Neuron (in vitro differentiated cells): ENCODE measurements around the gene MTMR2.

Experiments
- H2AFZ ChIP-seq: one replicate; pipeline ENCODE4 v1.6.1; 2013; ENCODE audit warnings: low read depth, mild to moderate bottlenecking, inconsistent platforms, low read length, moderate library complexity
- H3K27me3 ChIP-seq: one replicate; pipeline ENCODE4 v1.6.1; 2013; ENCODE audit warnings: low read length; ENCODE audit not compliant: insufficient read depth
- H3K36me3 ChIP-seq: one replicate; pipeline ENCODE4 v1.6.1; 2013; ENCODE audit warnings: low read length; ENCODE audit not compliant: insufficient read depth
- H3K4me1 ChIP-seq: one replicate; pipeline ENCODE4 v1.6.1; 2013; ENCODE audit warnings: low read length; ENCODE audit not compliant: insufficient read depth
- H3K4me3 ChIP-seq: 2 replicates; pipeline ENCODE4 v1.5.1; 2013; ENCODE audit warnings: mild to moderate bottlenecking, low read length, moderate library complexity
- H3K9me3 ChIP-seq: one replicate; pipeline ENCODE4 v1.6.1; 2013; ENCODE audit warnings: low read length

Gene MTMR2

DNA sequence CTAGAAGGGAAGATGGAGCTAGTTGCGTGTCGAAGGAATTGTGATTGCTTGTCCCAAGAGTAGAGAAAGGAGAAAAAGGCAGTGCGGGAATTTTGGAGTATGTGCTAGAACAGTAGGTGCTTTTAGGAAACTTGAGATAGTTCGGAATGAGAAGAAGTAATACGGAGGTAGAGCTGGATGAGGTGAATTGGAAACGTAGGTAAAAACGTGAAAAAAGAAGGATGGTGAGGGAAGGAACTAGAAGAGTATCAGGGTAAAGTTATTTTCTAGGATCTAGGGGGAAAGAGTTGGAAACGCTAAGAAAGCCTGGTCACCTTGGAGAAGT lies 132.2 kb downstream of the MTMR2 start:
- Histone ChIP-seq H2AFZ (no peak overlapping the region), H3K27me3 (no peaks in the 10 kb centered on the region), H3K36me3 (peaks cover 13% of the 10 kb centered on the region), H3K4me1 (peaks cover 22% of the 10 kb centered on the region), H3K9me3 (no peaks in the 10 kb centered on the region), H3K4me3 (peak overlapping the region; percentile 85)

DNA sequence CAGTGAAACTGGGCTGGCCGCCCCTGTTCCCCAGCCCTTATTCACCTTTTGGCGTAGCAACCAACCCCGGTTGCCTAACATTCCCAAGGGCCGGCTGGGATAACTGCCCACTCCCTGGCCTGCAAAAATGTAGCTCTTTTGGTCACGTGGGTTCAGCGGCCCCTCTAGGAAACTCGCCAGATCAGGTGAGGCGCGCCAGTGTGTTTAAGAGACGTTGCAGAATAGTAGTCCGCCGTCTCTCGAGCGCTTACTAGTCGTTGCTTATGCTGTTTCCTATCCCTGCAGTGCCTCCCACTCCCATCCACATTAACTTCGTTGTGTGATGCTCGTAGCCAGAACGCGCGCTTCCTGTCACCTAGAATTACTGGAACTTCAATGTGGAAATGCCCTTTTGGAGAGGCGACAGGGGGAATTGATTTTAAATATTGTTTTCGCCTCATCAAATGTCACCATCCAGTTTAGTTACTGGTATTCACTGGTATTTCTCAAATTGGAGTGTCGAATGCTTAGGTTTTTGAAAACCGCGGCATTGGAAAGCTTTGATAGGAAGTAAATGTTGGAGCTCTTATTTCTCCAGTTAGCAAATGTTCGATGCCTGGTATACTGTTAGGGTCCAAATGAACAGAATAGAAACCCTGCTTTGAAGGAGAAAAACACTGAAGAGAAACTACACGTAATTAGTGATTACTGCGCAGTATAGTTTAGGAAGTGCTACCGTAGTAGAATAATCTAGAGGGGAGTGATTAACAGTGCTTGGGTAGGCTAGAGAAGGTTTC lies 132.8 kb downstream of the MTMR2 start:
- Histone ChIP-seq H3K9me3 (no peaks in the 10 kb centered on the region), H2AFZ (peak overlapping the region; percentile 91), H3K36me3 (peaks cover 16% of the 10 kb centered on the region), H3K27me3 (no peaks in the 10 kb centered on the region), H3K4me3 (peak overlapping the region; percentile 85), H3K4me1 (peaks cover 22% of the 10 kb centered on the region)

DNA sequence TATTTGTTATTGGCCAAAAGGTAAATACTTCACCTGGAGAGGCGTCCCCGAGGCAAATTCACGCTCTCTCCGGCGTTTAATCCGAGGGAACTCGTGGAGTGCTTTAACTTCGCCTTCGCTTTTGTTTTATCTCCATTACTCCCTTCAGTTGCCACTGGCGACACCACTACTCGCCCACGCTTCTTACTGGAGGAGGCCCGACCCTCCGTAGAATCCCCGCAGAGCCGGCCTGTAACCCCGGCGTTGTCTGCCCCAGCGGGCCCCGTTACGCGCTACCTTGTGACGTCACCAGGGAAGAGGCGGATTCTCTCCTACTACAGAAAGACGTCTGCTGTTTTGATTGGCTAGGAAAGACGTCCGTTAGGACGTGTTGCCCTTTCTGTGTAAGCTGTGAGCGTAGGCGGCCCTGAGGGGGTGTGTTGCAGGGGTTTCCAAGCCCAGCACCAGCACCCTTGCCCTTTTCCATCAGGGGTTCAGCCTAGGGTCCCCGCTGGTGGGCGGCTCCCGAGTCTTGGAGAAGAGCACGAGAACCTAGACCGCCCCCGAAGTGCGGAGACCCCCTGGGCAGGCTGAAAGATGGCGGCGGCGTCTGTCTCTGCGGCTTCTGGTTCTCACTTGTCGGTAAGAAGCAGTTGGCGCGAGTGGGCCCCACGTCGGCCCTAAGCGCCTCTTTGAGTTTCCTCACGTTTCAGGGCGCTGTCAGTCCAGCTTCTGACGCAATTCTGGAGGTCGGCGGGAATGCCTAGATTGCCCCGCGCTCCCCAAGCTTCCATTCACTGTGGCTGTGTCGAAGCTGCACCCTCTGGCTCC lies 133.6 kb downstream of the MTMR2 start, which contains the start of gene CEP57:
Gene CEP57, plus strand, starts transcription at position 376 of the 810 bp plus-strand sequence. Its CDS starts 201 bp downstream, at position 577.
- peaks cover 24% of the 10 kb centered on the region for H3K36me3 ChIP-seq
- no peaks in the 10 kb centered on the region for H3K27me3 ChIP-seq
- peak within 1 kb of the TSS; percentile 85 for H3K4me3 ChIP-seq
- peak within 1 kb of the TSS; percentile 91 for H2AFZ ChIP-seq
- peaks cover 22% of the 10 kb centered on the region for H3K4me1 ChIP-seq
- H3K9me3 ChIP-seq, result no peaks in the 10 kb centered on the region

DNA sequence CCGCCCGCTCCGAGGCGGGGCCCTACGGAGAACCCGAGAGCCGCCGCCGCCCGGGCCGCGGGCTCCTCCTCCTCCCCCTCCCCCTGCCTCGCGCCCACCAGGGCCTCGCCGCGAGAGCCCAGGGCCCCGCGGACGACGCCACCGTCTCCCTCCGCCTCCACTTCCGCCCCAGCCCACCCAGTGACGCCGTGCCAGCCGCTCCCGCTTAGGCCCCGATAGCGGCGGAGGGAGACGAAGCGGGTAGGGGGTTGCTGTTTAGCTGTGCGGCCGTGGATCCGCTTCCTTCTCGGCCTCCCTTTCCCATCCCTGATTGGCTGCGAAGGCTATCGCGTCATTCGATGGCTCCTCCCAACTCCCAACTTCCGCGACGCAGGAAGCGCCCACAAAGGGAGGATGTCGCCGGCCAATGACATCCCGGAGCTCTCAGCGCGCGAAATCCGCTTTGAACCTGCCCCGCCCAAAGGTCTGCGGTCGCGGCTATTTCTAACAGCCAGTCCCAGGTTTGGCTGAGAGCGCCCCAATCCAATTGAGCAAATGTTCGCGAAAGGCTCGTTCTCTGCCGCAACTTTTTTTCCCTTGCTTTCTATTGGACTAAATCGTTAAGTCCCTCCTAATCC lies 134.3 kb downstream of the MTMR2 start, which contains the start of gene FAM76B:
Gene FAM76B, minus strand, starts transcription at position 277 of the 617 bp plus-strand sequence. CDS start 304 bp downstream, outside the sequence.
- Histone ChIP-seq H3K4me1 (peaks cover 22% of the 10 kb centered on the region), H3K36me3 (peaks cover 30% of the 10 kb centered on the region), H2AFZ (peak within 1 kb of the TSS; percentile 91), H3K4me3 (peak within 1 kb of the TSS; percentile 85), H3K27me3 (no peaks in the 10 kb centered on the region), H3K9me3 (no peaks in the 10 kb centered on the region)

DNA sequence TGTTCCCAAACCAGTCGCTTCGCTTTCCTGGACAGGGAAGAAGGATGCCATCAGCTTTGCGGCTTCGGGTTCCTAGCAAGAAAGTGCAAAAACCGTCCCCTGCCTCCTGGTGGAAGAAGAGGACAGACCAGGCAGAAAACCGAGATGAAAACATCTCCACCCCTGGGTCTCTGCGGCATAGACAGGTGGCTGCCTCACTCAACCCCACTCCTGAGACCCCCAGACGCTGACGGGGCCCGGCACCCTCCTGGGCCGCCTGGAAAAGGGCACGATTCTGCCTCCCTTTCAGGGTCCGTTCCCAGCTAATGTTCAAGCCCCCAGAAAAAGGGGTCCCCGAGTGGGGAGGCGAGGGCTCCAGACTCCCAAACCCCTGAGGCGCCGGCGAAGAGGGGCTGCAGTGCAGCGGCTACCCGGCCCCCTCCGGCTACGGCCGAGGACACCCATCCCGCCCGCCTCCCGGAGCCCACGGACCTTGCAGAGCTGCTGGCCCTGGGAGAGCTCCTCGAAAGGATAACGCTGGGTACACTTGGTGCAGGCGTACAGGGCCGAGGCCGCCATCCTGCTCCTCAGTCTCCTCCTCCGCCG lies 134.9 kb downstream of the MTMR2 start:
- Histone ChIP-seq H3K27me3 (no peaks in the 10 kb centered on the region), H3K4me3 (peak overlapping the region; percentile 85), H3K9me3 (no peaks in the 10 kb centered on the region), H3K4me1 (peaks cover 22% of the 10 kb centered on the region), H2AFZ (peak overlapping the region; percentile 83), H3K36me3 (peaks cover 34% of the 10 kb centered on the region)
